ENCODE data around the gene CCSER2.
"Not testable (repeated sequence)": the region's sequence is repeated elsewhere in the genome, so short reads cannot be mapped to it uniquely, and the experiment has no call there.

Gene CCSER2

DNA sequence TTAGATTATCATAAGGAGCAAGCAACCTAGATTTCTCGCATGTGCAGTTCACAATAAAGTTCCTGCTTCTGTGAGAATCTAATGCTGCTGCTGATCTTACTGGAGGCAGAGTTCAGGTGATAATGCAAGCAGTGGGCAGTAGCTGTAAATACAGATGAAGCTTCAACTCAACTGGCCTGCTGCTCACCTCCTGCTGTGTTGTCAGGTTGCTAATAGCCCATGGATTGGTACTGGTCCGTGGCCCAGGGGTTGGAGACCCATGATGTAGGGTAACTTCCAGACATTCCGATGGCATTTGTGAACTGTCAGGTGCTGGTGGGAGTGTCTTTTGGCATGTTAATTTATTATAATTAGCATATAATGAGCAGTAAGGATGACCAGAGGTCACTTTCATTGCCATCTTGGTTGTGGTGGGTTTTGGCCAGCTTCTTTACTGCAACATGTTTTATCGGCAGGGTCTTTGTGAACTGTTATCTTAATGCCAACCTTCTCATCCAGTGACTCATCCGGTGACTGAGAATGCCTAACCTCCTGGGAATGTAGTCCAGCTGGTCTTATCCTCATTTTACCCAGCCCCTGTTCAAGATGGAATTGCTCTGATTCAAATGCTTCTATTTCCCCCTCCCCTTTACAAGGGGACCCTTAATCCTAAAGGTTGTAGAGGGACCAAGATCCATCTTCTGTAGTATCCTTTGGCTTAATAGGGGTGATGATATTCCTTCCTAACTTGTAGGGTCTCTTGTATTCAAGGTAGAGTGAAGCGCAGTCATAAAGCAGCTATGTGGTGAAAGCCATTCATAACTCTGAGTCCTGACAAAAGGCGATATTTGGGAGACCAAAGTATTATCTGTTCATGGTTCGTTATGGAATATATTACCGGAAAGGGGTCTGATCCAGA, 165.8 kb downstream of the CCSER2 start:
- Histone ChIP-seq H3K27ac (no peak overlapping the region), H3K4me3 (no peak overlapping the region)
- TF ChIP-seq, protein P1, sequence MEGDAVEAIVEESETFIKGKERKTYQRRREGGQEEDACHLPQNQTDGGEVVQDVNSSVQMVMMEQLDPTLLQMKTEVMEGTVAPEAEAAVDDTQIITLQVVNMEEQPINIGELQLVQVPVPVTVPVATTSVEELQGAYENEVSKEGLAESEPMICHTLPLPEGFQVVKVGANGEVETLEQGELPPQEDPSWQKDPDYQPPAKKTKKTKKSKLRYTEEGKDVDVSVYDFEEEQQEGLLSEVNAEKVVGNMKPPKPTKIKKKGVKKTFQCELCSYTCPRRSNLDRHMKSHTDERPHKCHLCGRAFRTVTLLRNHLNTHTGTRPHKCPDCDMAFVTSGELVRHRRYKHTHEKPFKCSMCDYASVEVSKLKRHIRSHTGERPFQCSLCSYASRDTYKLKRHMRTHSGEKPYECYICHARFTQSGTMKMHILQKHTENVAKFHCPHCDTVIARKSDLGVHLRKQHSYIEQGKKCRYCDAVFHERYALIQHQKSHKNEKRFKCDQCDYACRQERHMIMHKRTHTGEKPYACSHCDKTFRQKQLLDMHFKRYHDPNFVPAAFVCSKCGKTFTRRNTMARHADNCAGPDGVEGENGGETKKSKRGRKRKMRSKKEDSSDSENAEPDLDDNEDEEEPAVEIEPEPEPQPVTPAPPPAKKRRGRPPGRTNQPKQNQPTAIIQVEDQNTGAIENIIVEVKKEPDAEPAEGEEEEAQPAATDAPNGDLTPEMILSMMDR (IDR thresholded peaks at IDR 0.05), result no peak
- no peak for DNase-seq (ENCODE audit: low spot score)

DNA sequence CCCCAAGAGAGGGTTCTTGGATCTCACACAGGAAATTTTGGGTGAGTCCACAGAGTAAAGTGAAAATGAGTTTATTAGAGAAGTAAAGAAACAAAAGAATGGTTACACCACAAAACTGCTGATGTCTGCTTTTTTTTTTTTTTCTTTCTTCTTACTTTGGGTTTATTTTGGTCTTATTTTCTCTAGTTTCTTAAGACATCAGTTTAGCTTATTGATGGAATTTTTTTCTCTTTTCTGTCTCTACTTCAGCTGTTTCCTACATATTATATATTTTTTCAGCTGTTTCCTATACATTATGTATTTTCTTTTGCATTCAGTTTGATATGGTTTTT, 166.4 kb downstream of the CCSER2 start:
- TF ChIP-seq, protein P1 (IDR thresholded peaks at IDR 0.05), result no peak
- H3K27ac ChIP-seq, result no peak overlapping the region
- H3K4me3 ChIP-seq, result no peak overlapping the region
- no peak for DNase-seq (ENCODE audit: low spot score)

DNA sequence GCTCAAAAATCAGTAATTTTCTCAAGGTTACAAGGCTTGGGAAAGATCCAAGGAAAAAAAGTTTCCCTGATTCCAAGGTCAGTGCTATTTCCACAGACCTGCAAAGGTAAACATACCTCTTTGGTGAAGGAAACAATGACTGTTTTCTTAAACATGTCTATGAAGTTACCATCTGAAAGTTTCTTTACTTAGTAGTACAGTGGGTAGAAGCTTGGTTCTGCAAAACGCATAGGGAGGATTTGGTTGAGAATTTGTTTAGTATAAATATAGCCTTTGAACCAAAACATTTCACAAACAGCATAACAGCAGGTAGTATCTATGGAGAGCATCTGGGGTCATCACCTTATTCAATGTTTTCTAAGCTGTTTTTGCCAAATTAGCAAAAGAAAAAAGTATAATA, 169.6 kb downstream of the CCSER2 start:
- H3K27ac ChIP-seq, result no peak overlapping the region
- TF ChIP-seq, protein P1 (IDR thresholded peaks at IDR 0.05), result no peak
- no peak overlapping the region for H3K4me3 ChIP-seq
- DNase-seq (ENCODE audit: low spot score), result no peak

DNA sequence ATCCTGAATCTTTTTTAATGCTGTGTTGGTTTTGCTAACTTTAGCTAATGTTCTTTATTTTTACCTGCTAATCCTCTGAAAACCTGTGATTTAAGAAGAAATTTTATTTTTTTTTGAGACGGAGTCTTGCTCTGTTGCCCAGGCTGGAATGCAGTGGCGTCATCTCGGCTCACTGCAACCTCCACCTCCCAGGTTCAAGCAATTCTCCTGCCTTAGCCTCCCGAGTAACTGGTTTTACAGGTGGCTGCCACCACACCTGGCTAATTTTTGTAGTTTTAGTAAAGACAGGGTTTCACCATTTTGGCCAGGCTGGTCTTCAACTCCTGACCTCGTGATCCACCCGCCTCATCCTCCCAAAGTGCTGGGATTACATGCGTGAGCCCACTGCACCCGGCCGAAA, 170.7 kb downstream of the CCSER2 start:
- H3K27ac ChIP-seq; DNase-seq (ENCODE audit: low spot score); H3K4me3 ChIP-seq: not testable (repeated sequence)

DNA sequence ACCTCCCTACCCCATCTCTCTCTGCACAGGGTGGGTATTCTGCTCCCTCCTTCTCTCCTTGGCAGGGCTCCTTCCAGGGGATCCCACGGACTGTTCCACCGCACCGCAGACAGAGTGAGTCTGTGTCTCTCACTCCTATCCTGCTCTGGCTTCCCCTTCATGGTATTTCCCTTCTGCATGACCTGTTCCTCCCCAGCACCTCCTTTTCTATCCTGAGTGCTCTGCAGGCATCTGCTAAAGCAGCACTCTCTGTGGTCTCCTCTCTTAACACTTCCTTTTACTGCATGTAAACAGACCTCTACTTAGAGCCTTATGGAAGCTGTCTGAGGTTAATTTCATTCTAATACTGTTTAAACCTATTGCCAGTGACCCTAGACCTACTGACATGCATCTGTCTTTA, 171.5 kb downstream of the CCSER2 start:
- no peak overlapping the region for H3K27ac ChIP-seq
- H3K4me3 ChIP-seq, result no peak overlapping the region
- no peak for DNase-seq (ENCODE audit: low spot score)

DNA sequence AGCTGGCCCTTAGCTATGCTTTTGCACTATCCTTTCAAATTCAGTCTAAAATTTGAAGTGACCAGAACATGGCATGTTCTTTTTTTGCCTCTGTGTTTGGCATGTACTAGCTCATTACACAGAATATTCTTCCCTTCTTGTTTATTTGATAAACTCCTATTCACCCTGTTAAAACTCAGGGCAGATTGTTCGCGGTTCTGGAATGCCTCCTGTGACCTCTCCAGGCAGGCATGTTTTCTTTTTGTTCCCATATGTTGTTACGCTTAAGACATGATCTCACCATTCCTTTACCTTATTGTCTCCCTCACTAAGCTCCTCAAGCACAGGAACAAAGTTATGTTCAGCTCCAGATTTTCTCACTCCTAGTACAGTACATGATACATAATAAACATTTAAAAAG, 181.7 kb downstream of the CCSER2 start:
- no peak for DNase-seq (ENCODE audit: low spot score)
- TF ChIP-seq, protein P1 (IDR thresholded peaks at IDR 0.05), result no peak
- Histone ChIP-seq H3K27ac (no peak overlapping the region), H3K4me3 (no peak overlapping the region)

More for the DNA sequence above, 171.5 kb downstream of the CCSER2 start:
- TF ChIP-seq, protein P1 (IDR thresholded peaks at IDR 0.05), result no peak

DNA sequence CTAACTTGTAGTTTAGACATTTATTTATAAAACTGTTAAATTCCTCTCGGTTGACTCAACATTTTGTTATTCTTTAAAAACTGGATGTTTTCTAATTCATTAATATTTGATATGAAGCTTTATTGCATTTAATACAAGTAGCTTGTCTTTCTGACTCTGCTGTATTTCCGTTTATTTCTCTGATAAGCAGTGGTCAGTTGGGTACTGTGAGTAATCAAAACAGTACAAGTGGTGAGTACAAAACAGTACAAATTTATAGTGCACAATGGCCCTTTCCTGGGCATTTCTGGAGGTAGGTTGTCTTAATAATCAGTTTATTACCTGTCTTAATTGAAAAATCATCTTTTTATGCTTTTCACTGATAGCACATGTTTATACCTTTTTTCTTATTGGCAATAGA, 182.7 kb downstream of the CCSER2 start:
- TF ChIP-seq, protein P1 (IDR thresholded peaks at IDR 0.05), result no peak
- DNase-seq (ENCODE audit: low spot score), result no peak
- H3K4me3 ChIP-seq, result no peak overlapping the region

More for the DNA sequence above, 182.7 kb downstream of the CCSER2 start:
- H3K27ac ChIP-seq, result no peak overlapping the region
